GM21423 (cell line): Measurements from ENCODE around the gene TMEM203.
A peak's percentile ranks its signal among the peaks of the same experiment; 100 is the strongest.

ENCODE experiments used
- ATAC-seq: cut with Tn5 transposase; IDR thresholded peaks from one replicate; pipeline ENCODE4 v1.9.1; 2021; ENCODE audit warnings: mild to moderate bottlenecking, moderate library complexity; ENCODE audit not compliant: unreplicated experiment

Gene TMEM203

GRCh38 chr9:137230705-137231371, 25.4 kb upstream of the TMEM203 start, which contains the start of gene SLC34A3:
SLC34A3 (plus strand) TSS chr9:137230901; CDS start chr9:137231703, 802 bp downstream.
- ATAC-seq: no peak

GRCh38 chr9:137229903-137230704, 24.7 kb upstream of the TMEM203 start:
- ATAC-seq: no peak

GRCh38 chr9:137228968-137229896, 23.8 kb upstream of the TMEM203 start:
- ATAC-seq: no peak

GRCh38 chr9:137228506-137228967, 23.1 kb upstream of the TMEM203 start:
- ATAC-seq: no peak

- no peak for ATAC-seq
Measured at GRCh38 chr9:137227853-137228505, 22.5 kb upstream of the TMEM203 start.

GRCh38 chr9:137227054-137227852, 21.8 kb upstream of the TMEM203 start, which contains the start of gene RNF224:
RNF224 (plus strand) TSS chr9:137227502; CDS start chr9:137228336, 834 bp downstream.
- ATAC-seq: no peak

GRCh38 chr9:137226338-137227053, 21.0 kb upstream of the TMEM203 start:
- ATAC-seq: no peak

- no peak for ATAC-seq
Measured at GRCh38 chr9:137225699-137226331, 20.4 kb upstream of the TMEM203 start.

GRCh38 chr9:137224830-137225694, 19.6 kb upstream of the TMEM203 start, which contains the start of gene CYSRT1:
CYSRT1 (plus strand) TSS chr9:137225174; CDS start chr9:137225622, 448 bp downstream.
- no peak for ATAC-seq

- ATAC-seq: peak; percentile 77
Measured at GRCh38 chr9:137223078-137223970, 17.9 kb upstream of the TMEM203 start.

- ATAC-seq: no peak
Measured at GRCh38 chr9:137222190-137223077, 17.0 kb upstream of the TMEM203 start, which contains the start of gene RNF208. RNF208 (minus strand) TSS chr9:137222240; CDS start chr9:137221212, 1,028 bp downstream.

GRCh38 chr9:137221506-137222111, 16.2 kb upstream of the TMEM203 start:
- ATAC-seq: no peak

GRCh38 chr9:137221095-137221505, 15.7 kb upstream of the TMEM203 start:
- ATAC-seq: no peak

GRCh38 chr9:137220317-137221094, 15.1 kb upstream of the TMEM203 start:
- ATAC-seq: no peak
